IPS-NIHi7 (cell line): ENCODE measurements around the gene GBP5.
"Not testable (repeated sequence)": the region's sequence is repeated elsewhere in the genome, so short reads cannot be mapped to it uniquely, and the experiment has no call there.

ENCODE experiments used
- DNase-seq: peaks from one replicate; pipeline ENCODE4 v3.0.0; 2012; ENCODE audit warnings: mixed read lengths; ENCODE audit errors: extremely low spot score

The GBP5 gene, protein sequence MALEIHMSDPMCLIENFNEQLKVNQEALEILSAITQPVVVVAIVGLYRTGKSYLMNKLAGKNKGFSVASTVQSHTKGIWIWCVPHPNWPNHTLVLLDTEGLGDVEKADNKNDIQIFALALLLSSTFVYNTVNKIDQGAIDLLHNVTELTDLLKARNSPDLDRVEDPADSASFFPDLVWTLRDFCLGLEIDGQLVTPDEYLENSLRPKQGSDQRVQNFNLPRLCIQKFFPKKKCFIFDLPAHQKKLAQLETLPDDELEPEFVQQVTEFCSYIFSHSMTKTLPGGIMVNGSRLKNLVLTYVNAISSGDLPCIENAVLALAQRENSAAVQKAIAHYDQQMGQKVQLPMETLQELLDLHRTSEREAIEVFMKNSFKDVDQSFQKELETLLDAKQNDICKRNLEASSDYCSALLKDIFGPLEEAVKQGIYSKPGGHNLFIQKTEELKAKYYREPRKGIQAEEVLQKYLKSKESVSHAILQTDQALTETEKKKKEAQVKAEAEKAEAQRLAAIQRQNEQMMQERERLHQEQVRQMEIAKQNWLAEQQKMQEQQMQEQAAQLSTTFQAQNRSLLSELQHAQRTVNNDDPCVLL

DNA sequence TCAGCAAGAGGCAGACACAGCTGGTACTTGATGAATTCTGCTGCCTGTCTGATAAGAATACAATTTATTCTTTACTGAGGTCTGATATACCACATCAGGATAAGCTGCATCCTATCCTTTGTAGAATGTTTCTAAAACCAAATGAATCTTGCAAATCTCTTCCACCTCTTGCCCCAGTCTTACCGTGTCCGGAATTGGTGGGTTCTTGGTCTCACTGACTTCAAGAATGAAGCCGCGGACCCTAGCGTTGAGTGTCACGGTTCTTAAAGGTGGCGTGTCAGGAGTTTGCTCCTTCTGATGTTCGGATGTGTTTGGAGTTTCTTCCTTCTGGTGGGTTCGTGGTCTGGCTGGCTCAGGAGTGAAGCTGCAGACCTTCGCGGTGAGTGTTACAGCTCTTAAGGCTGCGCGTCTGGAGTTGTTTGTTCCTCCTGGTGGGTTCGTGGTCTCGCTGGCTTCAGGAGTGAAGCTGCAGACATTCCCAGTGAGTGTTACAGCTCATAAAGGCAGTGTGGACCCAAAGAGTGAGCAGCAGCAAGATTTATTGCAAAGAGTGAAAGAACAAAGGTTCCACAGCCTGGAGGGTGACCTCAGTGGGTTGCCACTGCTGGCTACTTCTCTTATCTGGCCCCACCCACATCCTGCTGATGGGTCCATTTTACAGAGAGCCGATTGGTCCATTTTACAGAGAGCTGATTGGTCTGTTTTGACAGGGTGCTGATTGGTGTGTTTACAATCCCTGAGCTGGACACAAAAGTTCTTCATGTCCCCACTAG is at the start of gene GBP5:
GBP5 (minus strand) TSS at position 592 of the 773 bp plus-strand sequence. CDS start 3,305 bp downstream, outside the sequence.
- DNase-seq = not testable (repeated sequence)

DNA sequence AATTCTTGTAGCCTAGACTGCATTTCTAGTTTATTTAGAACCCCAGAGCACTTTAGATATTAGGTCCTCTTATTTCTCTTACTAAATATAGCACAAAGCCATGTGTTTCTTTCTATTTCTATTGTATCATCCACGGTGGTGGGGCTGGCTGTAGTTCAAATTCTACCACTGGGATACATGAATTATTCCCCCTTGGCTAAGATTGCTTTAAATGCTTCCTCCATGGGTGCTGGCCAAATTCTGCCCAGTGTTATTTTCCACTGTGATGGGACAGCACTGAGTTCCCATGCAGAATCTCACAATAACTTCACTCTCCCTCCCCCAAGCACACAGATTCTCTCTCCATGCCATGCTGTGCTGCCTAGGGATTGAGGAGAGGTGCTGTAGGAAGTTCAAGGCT is 49.7 kb upstream of the GBP5 start:
- no peak for DNase-seq

DNA sequence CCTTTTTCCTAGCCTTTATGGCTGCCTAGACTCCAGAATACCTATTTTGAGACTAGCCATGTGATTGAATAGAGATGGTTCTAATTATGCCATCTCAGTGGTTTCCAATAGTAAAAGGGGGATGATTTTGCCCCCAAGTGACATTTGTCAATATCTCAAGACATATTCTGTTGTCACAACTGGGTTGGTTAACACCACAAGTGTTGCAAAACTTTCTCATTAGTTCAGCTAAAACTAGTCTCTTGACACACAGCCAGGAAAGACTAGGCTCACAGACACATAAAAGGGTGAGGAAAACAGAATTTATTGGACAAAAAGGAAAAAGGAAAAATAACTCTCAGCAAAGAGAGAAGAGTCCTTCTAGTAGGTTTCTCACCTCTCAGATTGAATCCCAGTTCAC is 39.9 kb upstream of the GBP5 start:
- DNase-seq = no peak

DNA sequence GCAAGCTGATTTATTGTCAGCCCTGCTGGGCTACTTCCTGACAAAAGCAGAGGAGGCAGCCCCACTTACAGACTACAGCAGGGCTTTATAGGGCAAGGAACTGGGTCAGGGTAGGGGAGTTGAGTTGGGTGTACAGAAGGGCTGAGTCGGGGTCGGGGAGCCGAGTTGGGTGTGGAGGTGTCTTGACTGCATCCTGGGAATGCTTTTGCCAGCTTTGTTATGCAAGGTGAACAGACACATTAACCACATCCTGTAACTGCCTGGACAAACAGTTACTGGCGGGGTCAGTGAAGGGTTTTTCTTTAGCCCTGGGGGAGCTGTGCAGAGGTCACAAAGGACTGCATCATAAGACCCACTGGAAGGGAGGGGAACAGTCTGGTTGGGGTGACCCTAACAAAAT is 39.1 kb upstream of the GBP5 start:
- no peak for DNase-seq

- DNase-seq = no peak
Measured at GRCh38 chr1:89310976-89311375, 38.3 kb upstream of the GBP5 start.

DNA sequence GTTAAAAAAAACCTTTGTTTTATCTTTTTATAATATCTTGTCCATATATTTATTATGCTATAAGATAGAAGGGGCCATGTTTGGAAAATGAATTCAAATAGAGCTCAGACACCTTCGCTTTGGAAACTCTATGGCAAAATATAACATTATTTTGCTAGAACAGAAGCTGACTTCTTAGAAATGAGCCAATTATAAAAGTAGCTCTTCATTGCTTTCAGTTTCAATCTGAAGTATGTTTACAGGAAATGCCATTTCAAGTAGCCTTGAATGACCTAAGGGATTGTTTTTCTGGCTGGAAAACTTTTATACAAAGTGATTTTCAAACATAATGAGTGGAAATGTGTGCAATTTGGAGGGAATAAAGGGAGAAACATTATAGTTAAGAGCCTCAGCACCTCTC is 37.8 kb upstream of the GBP5 start:
- DNase-seq = no peak

GRCh38 chr1:89309828-89310227 is 37.2 kb upstream of the GBP5 start:
- no peak for DNase-seq

DNA sequence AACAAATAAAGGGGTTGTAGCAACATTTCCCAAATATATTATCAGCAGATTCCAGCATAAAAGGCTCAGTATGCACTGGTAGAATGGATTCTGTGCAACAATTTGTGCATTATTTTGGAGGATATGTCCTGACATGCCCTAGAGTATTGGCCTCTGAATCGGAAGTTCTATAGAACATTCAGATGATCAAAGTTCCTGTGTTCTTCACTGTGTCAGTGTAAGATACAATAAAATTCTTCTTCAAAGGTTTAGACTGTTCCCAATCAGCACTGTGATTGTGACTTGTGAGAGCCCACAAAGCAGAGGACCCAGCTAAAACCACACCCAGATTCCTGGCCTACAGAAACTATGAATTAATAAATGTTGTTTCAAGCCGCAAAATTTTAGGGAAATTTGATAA is 33.6 kb upstream of the GBP5 start:
- DNase-seq = no peak

GRCh38 chr1:89305493-89305892 is 32.8 kb upstream of the GBP5 start:
- no peak for DNase-seq

DNA sequence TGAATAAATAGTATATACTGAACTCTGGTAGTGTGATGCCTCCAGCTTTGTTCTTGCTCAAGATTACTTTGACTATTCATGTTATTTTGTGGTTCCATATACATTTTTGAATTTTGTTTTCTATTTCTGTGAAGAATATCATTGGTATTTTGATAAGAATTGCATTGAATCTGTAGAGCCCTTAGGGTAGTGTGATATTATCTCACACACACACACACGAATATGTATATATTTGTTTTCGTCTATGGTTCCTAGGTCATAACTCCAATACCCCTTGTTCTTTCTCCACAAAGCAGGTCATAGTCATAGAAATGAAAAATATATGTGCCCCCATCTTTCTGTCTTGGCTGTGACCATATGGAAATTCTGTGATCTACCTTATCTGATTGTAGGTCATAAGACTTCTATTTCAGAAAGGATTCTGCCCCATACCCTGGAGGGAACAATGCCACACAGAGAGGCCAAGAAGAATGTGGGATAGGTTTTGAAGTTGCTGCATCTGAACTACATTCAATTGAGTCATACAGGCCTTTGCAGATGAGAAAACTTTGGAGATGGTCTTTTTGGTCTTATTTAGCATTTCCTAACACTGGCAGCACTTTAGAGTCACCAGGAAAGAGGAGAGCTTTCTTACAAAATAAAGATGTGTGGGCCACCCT is 32.0 kb upstream of the GBP5 start:
- no peak for DNase-seq

GRCh38 chr1:89302697-89303332 is 30.2 kb upstream of the GBP5 start:
- no peak for DNase-seq

DNA sequence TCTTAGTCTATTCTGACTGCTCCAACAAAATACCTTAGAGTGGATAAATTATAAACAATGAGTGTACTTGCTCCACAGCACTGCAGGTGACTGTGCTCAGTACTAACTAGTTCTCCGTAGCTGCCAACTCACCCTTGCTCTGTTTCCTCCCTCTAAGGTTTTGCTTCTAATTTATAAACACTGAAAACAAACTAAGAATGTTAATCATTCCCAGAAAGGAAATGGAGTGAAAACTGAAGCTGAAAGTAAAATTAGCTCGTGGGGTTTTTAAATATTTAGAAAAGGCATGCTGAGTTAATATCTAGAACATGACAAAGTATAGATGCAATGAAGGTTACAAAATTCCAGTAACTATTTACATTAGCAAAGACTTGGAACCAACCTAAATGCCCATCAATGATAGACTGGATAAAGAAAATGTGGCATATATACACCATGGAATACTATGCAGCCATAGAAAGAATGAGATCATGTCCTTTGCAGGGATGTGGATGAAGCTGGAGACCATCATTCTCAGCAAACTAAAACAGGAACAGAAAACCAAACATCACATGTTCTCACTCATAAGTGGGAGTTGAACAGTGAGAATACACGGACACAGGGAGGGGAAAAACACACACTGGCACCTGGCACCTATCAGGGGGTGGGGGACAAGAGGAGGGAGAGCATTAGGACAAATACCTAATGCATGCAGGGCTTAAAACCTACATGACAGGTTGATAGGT is 27.2 kb upstream of the GBP5 start:
- DNase-seq = not testable (repeated sequence)

DNA sequence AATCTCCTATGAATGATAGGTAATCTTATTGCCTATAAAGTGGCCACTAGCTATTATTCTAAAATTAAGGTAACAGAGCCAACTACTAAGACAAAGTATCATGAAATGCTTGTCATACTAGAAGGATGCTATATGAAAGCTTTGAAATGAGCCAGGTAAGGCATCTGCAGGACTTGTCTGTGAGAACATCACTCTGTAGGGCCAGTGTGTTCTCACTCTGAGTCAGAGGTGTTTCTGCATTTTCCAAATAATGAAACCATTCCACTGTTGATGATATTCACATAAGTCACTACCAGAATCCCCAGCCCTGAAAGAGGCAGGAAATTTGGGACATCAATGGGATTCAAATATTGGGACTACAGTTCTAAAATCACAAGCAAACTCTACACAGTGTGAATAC is 25.8 kb upstream of the GBP5 start:
- no peak for DNase-seq

DNA sequence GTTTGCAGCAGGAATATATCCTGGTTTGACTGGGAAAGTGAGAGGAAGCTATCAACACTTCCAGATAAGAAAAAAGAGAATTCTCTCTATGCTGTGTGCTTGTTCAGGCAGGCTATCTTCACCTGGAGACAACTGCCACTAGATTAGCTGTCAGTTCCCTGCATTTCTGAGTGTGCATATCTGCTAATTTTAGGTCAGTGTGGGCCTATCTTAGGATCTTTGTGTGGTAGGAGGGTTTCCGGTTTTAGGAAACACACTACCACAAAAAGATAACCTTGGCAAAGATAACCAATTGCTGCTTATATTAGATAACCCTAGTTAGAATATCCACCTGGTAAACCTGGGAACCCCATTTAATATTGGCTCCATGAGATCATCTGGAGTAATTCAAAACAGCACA is 22.5 kb upstream of the GBP5 start:
- no peak for DNase-seq

GRCh38 chr1:89291276-89291675 is 18.6 kb upstream of the GBP5 start:
- DNase-seq = no peak

DNA sequence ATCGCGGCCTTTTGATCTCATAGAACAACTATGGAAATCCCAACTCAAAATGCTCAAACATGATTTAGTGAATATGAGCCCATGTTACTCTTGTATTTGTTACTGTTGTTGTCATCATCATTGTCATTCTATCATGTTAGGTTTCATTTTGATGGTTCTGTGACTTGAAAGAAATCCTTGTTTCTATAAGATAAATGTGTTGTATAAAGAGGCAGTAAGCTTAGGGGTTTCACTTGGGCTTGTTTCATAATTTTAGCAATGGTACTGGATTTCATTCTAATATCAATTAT is 15.3 kb upstream of the GBP5 start:
- DNase-seq = no peak

DNA sequence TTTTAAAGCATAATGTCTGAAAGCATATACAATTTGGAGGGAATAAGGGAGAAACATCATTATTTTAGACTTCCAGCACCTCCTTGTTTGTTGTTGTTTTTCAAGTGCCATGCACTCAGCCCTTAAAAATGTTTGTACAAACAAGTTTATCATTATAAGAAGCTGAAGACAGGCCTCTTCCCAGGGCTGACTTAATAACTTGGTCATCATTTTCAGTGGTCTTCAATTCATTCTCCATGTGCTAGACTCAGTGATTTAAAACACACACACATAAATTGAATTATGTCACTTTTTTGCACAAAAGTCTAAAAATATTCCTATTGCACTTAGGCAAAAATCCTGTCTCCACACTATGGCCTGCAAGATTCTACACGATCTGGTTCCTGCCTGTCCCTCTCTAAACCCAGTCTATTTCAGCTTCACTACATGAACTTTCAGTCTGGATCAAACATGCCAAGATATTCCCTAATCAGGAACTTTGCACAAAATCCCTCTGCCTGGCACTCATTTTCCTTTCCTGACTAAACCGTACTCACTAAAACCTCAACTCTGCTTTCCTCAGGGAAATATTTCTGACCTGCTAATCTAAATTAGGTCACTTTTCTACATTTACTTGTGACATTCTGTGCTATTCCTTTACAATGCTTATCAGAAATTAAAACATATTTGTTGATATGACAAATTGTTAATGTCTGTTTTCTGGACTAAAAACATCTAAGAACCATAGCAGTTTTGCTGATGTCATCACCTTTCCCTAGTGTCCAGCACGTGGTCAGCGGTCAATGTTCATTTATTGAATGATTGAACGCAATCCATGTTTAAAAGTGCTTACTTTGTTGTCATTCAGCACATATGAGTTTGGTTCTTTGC is 14.8 kb upstream of the GBP5 start:
- DNase-seq = no peak

GRCh38 chr1:89286549-89287180 is 14.0 kb upstream of the GBP5 start:
- no peak for DNase-seq

DNA sequence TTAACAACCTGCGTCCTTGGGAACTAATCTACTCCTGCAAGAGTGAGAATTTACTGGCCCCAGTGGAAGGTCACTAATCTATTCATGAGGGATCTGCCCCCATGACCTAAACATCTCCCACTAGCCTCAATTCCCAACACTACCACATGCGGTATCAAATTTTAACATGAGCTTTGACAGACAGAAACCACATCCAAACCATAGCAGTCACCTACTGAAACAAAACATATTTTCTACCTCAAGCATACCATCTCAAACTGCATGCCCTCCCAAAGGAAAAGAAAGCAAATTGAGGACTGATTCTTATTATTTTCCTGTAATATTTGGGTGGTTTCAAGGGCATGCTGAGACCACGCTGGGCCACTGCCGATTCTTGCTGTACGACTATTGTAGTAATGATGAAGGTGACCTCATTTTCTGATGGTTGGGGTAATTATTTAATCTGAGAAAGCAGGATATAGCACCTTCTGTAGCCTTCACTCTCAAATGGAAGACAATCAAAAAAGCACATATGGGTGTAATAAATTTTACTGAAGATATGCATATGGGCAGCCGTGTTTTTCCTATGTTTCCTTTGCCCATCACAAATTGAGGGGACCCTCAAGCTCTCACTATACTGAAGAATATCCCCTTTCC is 13.2 kb upstream of the GBP5 start:
- DNase-seq = no peak
